ENCODE results near the gene TK1. TPM values are rescaled to one million over a fixed set of nuclear protein-coding genes. Genes with fewer than 3 reads are reported as not detected.

TK1 gene
- total RNA-seq, 1 donor from 2014 or later = 6.6 TPM

DNA sequence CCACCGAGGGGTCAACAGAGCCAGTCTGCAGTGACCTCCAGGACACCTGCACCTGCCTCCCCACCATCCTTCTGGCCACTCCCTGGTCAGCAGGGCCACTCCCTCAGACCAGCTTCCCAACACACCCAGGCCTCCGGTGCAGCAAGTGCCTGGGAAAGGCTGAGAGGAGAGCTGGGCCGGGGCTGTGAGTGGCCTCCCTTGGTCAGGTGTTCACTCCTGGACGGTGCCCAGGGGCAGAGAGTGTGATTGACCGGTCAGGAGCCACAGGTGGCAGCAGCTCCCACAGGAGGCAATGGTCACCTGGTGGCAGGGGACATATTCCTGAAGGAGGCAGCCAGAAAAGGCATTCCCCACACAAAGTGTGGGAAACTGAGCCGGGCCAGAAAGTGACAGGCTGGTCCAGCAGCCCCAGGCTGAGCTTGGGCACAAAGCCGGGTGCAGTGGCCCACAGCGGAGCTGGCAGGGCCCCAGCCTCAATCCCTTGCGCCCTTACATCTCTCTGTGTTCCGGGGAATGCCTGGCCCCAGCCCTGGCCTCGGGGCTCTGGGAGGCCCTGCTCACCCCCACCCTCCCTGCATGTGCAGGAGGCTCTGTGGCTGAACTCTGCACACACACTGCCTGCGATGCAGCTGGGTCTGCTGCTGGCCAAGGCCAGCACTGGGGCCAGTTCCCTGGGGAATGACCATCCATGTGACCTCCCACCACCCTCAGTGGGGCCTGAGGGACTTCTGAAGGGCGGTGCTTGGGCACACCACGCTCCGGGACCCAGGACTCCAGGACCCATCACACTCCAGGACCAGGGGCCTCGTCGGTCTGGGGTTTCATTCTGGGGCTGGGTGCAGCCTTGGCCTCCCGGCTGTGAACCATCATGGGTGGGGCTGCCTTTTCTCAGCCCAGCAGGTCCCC lies 41.9 kb downstream of the TK1 start:
- TF ChIP-seq CTCF (IDR thresholded peaks at IDR 0.05) = no peak
- no peaks in the 10 kb centered on the region for H3K27me3 ChIP-seq (ENCODE audit: low read depth)
- H3K27ac ChIP-seq = peak overlapping the region; percentile 72
- intact Hi-C loops (cut with DNase I) = no loop called here
- no peaks in the 10 kb centered on the region for H3K36me3 ChIP-seq
- DNase-seq (peak; percentile 92), ATAC-seq (peak; percentile 69 to 70)
- peak overlapping the region; percentile 15 for H3K4me3 ChIP-seq
- no peaks in the 10 kb centered on the region for H3K9me3 ChIP-seq
- peaks cover 60% of the 10 kb centered on the region for H3K4me1 ChIP-seq

DNA sequence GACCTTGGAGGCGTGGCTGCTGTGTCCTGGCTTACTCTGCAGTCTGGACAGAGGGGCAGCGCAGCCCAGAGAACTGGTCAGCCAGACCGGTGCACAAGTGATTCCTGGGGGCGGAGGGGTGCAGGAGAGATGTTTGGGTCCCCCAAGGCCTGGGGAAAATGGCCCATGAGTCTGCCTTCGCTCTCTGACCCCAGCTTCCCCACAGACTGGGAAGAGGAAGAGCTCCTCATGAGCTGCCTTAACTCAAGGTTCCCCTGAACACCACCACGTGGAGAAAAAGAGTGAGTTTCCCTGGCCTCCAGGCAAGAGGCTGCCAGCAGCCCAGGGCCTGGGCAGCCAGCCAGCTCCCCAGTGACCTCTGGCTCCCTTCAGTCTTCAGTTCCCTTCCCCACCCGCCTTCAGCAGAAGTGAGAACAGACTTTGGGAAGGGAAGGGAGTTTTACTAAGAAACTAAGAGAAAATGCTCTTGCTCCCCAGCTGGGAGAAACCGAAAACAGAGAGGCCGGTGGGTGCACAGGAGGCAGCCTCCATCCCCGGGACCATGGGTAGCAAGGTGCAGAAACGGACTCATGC lies 42.6 kb downstream of the TK1 start:
- peak overlapping the region; percentile 72 for H3K27ac ChIP-seq
- peak; percentile 33 to 45 for ATAC-seq
- H3K9me3 ChIP-seq = no peaks in the 10 kb centered on the region
- H3K27me3 ChIP-seq (ENCODE audit: low read depth) = no peaks in the 10 kb centered on the region
- intact Hi-C loops (cut with DNase I) = no loop called here
- peaks cover 64% of the 10 kb centered on the region for H3K4me1 ChIP-seq
- TF ChIP-seq CTCF (IDR thresholded peaks at IDR 0.05) = no peak
- H3K36me3 ChIP-seq = no peaks in the 10 kb centered on the region
- peak; percentile 89 for DNase-seq
- peak overlapping the region; percentile 15 for H3K4me3 ChIP-seq

DNA sequence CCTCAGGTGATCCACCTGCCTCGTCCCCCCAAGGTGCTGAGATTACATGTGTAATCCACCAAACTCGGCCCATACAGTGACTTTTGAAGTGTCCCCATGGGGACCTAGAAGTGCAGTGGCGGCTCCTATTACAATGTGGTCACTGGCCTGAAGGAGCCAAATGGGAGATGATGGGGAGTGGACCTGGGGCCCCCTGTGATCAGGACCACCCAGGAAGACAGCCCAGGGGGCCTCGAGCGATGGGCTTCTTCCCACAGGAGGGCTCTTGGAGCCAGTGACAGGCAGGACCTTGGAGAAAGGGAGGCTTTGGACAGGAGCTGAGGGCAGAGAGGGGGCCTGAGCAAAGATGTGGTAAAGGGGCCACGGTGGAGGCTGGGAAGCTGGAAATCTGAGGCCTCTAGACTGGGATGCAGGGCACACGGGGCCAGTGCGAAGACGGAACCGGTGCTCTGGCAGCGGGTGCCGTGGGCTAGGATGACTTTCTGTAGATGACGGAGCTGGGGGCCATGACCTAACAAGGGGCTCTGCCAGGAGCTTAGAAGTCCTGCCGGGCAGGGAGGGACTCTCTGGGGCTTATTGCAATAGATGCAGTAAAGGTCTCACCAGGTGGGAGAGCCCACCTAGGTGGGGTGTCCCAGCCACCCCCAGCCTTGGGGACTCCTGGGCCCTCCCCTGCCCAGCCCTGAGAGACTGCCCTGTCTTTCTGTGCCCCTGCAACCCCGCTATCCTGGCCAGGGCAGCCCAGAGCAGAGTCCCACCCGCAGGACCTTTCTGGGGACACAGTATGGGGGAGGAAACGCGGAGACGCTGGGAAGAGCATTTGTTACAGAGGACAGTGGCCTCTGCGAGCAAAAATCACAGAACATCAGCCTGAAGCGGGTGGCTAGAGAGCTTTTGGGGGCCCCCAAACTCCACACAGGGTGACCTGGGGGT lies 43.4 kb downstream of the TK1 start:
- Histone ChIP-seq H3K36me3 (no peaks in the 10 kb centered on the region), H3K27ac (peak overlapping the region; percentile 72), H3K27me3 (ENCODE audit: low read depth) (no peaks in the 10 kb centered on the region), H3K4me1 (peaks cover 64% of the 10 kb centered on the region), H3K4me3 (no peak overlapping the region), H3K9me3 (no peaks in the 10 kb centered on the region)
- DNase-seq (no peak), ATAC-seq (no peak)
- intact Hi-C loops (cut with DNase I) = no loop called here
- no peak for TF ChIP-seq CTCF (IDR thresholded peaks at IDR 0.05)

DNA sequence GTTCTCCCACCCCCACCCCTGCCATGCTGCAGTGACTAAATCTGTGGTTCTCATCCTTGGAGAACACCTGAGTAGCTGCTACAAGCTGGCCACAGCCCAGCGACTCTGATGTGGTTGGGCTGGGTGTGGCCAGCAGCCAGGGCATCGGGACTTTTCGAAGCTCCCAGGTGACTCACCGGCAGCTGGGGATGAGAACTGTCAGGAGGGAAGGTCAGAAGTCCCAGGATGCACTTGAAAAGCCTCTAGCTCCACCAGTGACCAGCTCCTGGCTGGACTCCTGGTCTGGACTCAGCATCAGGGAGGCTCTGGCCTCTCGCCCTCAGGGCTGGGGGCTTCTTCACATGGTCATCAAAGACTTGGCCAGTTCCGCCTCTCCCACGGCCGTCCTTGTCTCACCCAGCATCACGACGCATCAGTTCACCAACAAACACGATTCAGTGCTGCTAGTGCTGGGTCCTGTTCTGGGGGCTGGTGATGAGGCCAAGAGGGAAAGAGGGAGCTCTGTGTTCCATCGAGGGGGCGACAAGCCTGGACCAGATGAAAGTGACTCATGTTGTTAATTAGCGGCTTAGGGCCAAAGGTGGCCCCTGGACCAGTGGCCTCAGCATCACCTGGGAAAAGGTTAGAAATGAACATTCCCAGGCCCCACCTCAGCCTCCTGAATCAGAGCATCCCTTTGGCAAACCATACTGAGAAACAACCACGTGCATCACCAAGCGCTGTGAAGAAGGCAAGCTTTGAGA lies 44.6 kb downstream of the TK1 start:
- Histone ChIP-seq H3K4me3 (no peak overlapping the region), H3K27ac (no peak overlapping the region), H3K4me1 (peaks cover 69% of the 10 kb centered on the region), H3K9me3 (no peaks in the 10 kb centered on the region), H3K27me3 (ENCODE audit: low read depth) (no peaks in the 10 kb centered on the region), H3K36me3 (no peaks in the 10 kb centered on the region)
- ATAC-seq (peak; percentile 8 to 37), DNase-seq (peak; percentile 86)
- TF ChIP-seq CTCF (IDR thresholded peaks at IDR 0.05) = no peak
- intact Hi-C loops (cut with DNase I) = no loop called here
